HG03442 (cell line): ENCODE data around the gene PACRG.

Experiments used
- ATAC-seq: cut with Tn5 transposase; IDR thresholded peaks from one replicate; pipeline ENCODE4 v1.9.1; 2021; ENCODE audit warnings: mild to moderate bottlenecking, moderate library complexity; ENCODE audit not compliant: unreplicated experiment

Gene PACRG

DNA sequence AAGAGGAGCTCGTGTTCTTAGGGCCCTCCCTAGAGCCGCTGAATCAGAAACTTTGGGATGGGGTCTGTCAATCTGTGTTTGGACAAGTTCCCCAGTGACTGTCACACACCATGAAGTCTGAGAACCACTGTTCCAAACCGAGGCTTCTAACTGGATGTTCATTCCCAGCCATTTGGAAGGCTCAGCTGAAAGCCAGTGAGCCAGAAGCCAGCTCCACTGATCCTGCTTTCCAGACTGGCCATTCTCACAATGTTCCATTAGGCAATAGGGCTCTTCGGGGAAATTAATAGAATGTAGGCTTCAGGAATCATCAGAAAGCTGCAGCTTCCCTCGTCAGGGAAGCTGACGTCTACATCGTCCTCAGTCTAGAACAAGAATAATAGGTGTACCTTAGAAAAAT lies 595.9 kb downstream of the PACRG start:
- no peak for ATAC-seq

GRCh38 chr6:163324326-163324687 lies 596.5 kb downstream of the PACRG start:
- no peak for ATAC-seq

DNA sequence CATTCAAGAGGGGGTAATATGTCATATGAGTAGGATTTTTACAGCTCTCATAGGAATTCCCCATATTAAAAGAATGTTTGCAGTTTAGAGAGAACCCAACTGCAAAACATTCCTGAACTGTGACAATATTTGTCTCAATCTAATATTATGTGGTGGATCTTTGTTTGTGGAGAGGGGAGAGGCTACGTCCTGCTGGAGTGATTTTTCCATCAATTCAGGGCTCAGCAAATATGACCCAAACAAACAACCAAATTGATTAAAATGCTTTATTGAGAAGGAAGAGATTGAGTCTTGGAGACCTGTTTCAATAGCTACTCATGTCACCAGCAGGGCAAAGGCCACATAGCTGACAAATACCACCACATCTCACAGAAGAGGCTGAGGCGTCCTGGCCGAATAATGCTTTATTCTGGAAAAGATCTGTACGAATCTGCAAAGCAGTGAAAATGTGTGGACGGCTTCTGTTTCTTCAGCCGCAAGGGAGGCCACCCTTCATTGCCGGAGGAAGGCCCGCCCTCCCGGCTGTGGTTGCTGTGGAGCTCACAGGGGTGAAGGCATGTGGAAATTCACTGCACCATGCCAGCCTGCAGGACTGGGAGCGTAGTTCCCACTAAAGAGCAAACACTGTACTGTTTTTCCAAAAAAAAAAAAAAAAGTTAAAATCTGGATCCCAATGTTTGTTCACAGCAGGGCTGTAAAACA lies 597.1 kb downstream of the PACRG start:
- ATAC-seq, result no peak

GRCh38 chr6:163325390-163325784 lies 597.6 kb downstream of the PACRG start:
- ATAC-seq, result no peak

DNA sequence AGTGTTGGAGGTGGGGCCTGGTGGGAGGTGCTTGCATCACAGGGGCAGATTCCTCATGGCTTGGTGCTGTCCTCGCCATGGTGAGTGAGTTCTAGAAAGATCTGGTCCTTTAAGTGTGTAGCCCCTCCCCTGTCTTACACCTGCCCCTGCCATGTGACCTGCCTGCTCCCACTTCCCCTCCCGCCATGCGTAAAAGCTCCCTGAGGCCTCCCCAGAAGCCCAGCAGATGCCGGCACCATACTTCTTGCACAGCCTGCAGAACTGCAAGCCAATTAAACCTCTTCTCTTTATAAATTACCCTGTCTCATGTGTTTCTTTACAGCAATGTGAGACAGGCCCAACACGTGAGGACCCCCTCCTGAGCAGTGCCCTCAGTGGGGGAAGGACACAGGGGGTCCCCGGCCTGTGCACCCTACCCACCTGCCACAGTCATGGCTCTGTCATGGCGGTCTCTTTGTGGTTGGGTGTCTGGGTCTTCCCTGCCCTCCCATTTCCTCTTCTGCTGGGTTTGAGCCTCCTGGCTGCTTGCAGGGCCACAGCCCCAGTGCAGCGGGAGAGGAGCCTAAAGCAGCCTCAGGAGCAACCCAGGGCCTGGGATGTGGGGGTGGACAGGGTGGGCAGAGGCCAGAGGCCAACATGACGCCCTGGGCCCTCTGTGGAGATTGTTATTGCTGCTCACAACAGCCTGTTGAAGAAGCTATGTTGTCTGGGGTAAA lies 599.5 kb downstream of the PACRG start:
- ATAC-seq, result no peak

- no peak for ATAC-seq
Measured at GRCh38 chr6:163327921-163328320, 600.1 kb downstream of the PACRG start.

- ATAC-seq, result no peak
Measured at GRCh38 chr6:163328411-163328810, 600.6 kb downstream of the PACRG start.

DNA sequence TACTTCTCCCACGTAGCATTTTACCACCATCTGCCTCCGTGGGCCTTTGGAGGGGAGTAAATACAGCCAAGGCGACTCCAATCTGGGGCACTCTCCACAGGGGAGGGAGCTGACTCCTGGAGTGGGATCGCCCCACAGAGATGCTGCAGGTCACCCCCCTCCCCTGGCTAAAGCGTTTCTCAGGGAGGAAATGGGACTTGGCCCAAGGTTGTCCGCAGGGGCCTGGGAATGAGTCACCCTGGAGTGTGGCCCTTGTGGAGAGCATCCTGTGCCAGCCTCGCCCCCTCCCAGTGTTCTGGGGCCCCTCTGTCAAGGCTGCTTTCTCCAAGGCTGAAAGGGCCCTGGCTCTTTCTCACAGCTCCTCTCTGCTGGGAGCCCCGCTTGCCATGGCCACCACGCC lies 602.2 kb downstream of the PACRG start:
- ATAC-seq, result no peak

GRCh38 chr6:163331245-163331644 lies 603.5 kb downstream of the PACRG start:
- ATAC-seq, result no peak

GRCh38 chr6:163332575-163332974 lies 604.8 kb downstream of the PACRG start:
- ATAC-seq, result no peak

DNA sequence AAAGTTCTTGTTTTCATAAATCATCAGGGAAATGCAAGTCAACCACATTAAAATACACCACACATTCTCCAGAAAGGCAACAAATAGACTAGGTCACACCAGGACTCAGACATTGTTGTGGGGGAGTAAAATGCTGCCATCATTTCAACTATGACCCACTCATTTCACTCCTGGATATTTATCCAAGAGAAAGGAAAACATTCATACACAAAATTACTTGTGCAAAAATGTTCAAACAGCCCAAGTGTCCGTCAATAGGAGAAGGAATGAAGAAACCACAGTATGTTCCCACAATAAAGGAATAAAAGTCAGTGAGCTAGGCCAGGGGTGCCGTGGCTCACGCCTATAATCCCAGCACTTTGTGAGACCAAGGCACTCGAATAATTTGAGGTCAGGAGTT lies 605.3 kb downstream of the PACRG start:
- ATAC-seq, result no peak

DNA sequence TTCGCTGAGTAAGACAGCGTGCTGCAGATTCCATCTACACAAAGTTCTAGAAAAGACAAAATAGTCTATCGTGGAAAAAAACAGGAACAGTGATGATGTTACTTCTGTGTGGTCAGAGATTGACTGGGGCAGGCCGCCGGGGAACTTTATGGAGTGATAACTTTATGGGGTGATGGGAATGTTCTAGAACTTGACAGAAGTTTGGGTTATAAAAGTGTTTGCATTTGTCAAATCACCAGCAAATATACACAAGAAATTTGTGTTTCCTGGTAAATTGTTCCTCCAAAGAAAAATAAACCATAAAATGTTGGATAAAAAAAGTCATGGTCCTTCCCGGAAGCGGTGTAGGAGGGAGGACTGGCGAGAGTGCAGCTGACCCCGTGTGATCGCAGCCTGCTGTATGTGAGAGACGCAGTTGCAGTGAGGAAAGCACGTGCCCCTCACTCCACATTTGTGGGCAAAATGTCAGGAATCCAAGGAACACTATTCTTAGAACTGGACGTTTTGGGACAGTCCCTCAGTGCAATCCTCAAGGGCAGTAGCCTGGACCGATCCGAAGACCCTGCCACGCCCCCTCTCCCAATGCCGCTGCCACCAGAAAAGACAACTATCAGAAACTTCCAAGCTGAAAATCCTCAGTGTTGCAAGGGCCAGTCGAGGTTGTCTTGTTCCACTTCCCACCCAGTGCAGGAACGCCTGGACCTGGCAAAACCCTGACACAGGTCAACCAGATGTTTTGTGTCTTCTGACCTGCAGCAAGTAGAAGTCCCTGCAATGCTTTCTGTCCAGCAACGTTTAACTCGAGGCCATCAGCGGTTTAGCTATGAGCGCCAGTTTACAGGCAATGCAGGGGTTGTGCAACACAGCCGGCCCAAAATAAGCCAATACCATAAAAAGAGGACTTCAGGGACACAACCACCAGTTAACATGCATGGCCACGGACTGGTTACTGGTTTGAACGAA lies 606.2 kb downstream of the PACRG start:
- ATAC-seq, result no peak

DNA sequence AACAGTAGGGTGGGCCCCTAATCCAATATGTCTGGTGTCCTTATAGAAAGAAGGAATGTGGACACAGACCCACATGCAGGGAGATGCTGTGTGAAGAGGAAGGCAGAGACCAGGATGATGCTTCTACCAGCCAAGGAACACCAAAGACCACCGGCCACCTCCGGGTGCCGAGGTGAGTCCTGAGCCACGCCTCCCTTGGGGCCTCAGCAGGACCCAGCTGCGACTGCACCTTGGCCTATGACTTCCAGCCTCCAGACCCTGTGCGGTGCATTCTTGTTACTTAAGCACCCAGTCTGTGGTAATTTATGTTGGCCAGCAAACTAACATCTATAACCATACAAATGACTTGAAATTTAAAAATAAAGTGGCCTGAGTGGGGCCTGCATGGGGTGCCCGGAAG lies 607.3 kb downstream of the PACRG start:
- ATAC-seq, result no peak

GRCh38 chr6:163335671-163336545 lies 608.1 kb downstream of the PACRG start:
- no peak for ATAC-seq

DNA sequence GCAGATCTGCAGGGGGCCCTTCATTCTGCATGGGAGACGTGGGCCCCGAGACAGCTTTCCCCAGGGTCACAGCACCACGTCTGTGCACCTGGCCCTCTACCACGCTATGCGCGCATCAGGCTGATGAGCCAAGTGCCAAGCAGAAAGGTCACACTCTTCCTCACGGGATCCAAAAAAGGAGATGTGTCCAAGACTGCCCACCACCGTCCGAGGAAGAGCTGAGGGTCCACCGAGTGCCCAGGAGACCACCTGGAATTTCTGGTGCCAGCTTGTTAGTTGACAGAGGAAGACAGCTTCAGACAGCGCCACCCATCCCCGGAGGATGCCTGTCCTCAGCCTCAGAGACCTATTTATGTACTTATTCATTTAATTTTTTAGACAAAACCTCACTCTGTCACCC lies 609.2 kb downstream of the PACRG start:
- no peak for ATAC-seq

DNA sequence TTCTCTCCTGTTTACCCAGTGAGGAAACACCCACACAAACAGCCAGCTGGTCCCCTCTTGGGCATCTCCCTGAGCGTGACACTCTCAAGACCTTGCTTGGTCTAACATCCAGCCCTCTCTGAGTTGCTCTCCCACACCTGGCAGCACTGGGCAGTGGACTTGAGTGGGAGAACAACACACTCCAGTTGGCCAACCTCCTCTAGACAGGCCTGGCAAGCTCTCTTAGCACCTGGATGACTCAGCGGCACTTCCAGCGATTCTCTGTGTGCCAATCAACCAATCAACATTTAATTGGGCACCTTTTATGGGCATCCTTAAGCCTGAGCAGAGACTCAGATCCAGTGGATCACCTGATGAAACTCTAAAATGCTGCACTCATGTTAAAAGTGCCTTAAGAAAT lies 610.2 kb downstream of the PACRG start:
- no peak for ATAC-seq

DNA sequence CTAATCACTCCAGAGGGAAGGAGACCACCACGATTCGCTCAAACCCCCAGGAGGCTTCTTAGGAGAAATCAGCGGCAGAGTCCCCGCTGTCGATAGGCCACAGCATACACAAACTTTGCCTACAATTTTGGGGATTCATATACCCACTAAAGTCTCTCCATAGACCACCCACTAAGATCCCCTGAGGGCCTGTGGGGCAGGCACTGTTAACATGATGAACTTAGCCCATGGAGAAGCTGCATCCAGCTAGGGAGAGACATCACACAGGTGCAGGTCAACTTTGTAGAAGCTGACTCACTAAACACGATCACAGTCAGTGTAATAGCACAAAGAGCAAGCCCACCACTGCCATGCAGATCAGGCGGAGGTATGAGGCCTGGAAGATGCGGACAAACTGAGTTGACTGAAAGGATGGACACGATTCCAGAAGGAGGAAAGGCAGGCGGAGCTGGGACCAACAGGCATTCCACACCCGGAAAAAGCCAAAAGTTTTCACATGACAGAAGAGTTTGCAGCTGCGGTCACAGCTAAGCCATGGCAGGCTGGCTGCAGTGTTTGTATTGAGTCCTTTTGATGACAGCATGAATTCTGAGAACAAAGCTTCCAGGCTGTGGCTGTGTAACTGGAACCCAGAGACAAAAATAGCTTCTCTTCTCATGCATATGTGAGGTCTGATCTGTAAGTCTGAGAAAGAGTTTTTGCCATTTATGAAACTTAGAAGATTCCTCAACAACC lies 611.1 kb downstream of the PACRG start:
- no peak for ATAC-seq

GRCh38 chr6:163339466-163339865 lies 611.7 kb downstream of the PACRG start:
- ATAC-seq, result no peak

DNA sequence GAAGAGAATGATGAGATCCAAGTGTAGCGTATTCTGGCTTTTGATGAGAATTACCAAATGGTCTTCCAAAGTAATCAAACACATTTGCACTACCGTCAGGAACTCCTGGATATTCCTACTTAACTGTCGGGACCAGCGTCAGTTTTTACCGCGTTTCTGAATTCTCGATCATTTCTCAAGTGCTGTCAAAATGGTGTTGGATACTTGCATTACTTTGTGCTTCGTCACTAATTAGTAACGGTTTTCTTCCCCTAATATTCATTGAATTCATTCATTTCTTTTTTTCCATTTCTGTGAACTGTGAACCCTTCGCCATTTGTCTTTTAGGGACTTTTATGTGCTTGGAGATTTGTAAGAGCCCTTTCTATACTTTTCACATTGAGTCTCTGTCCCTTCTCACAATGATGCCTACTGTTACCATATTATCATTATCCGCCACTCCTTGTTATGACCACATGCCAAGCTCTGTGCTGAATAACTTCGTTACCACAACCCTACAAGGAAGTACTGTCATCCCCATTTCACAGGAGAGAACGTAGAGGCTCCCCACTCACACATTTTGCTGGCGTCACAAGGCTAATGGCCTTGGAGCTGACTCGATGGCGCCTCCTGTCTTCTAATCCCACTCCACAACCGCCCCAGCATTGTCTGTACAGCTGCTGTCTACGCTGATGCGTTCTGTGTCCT lies 612.6 kb downstream of the PACRG start:
- ATAC-seq, result no peak
